Retinal pigment epithelial cell (primary cell): Measurements from ENCODE around the gene UTP15.

Experiments
- DNase-seq: peaks from one replicate; pipeline ENCODE4 v3.0.0-alpha.2; 2010; ENCODE audit warnings: low read depth
- H3K4me3 ChIP-seq: 2 replicates; pipeline ENCODE4 v1.5.1; 2011; ENCODE audit warnings: mild to moderate bottlenecking, low read length, control low read depth, moderate library complexity
- CTCF ChIP-seq: conservative IDR thresholded peaks from 2 replicates; pipeline ENCODE4 v1.5.1; 2011; ENCODE audit warnings: low read depth, low read length, control low read depth, inconsistent platforms

UTP15 gene

GRCh38 chr5:73542020-73542419, 23.5 kb upstream of the UTP15 start:
- no peak for DNase-seq
- H3K4me3 ChIP-seq = no peak overlapping the region
- TF ChIP-seq CTCF = no peak

GRCh38 chr5:73544429-73545402, 20.8 kb upstream of the UTP15 start:
- no peak for TF ChIP-seq CTCF
- H3K4me3 ChIP-seq = no peak overlapping the region
- DNase-seq = no peak

GRCh38 chr5:73545403-73545779, 20.2 kb upstream of the UTP15 start:
- DNase-seq = no peak
- no peak overlapping the region for H3K4me3 ChIP-seq
- TF ChIP-seq CTCF = no peak

GRCh38 chr5:73550016-73550415, 15.5 kb upstream of the UTP15 start:
- no peak for DNase-seq
- H3K4me3 ChIP-seq = no peak overlapping the region
- TF ChIP-seq CTCF = no peak

- TF ChIP-seq CTCF = no peak
- no peak for DNase-seq
- H3K4me3 ChIP-seq = no peak overlapping the region
Observed at GRCh38 chr5:73552642-73553041, 12.9 kb upstream of the UTP15 start.

GRCh38 chr5:73558950-73559349, 6.6 kb upstream of the UTP15 start:
- no peak for TF ChIP-seq CTCF
- no peak for DNase-seq
- no peak overlapping the region for H3K4me3 ChIP-seq

GRCh38 chr5:73564018-73564417, 1.5 kb upstream of the UTP15 start:
- TF ChIP-seq CTCF = no peak
- DNase-seq = no peak
- peak overlapping the region; percentile 85 for H3K4me3 ChIP-seq
